Fibroblast of lung (primary cell): ENCODE data around the gene MATN3.

Experiments
- EZH2 ChIP-seq: IDR thresholded peaks from 2 replicates; pipeline ENCODE4 v1.5.1; 2012; ENCODE audit warnings: low read length, control low read depth, mild to moderate bottlenecking; ENCODE audit errors: missing control alignments
- TF ChIP-seq, protein P1 (sequence below), 2 donors: IDR thresholded peaks in 1 of 2; conservative IDR thresholded peaks in 1 of 2; 1 replicate in 1 of 2; 2 replicates in 1 of 2; pipeline ENCODE4 v1.5.1; 2011 to 2012; ENCODE audit warnings: low read length in 2 of 2, control low read depth in 1 of 2, inconsistent platforms in 1 of 2, low read depth in 1 of 2, mild to moderate bottlenecking in 1 of 2

DNA sequence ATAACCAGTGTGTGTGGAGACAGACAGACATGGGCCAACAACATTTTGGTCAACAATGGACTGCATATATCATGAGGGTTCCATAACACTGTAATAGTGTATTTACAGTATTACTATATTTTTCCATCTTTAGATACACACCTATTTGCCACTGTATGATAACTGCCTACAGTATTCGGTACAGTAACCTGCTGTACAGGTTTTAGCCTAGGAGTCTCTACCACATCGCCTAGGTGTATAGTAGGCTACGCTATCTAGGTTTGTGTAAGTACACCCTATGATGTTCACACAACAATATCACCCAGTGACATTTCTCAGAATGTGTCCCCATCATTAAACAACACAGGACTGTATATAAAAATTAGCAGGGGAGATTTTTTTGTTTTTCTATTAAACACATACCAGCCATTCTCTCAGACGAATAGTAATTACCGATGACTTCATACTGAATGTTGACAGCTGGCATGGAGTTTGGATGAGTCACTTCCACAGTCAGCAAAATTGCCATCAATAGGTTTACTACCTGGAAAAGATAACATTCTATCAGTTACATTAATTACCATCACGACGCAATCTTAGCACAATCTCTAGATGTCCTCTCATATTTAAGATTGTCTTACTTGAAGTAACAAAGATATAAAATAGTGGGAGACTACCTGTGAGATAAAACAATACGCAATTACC is 28.2 kb upstream of the MATN3 start:
- TF ChIP-seq, protein P1, sequence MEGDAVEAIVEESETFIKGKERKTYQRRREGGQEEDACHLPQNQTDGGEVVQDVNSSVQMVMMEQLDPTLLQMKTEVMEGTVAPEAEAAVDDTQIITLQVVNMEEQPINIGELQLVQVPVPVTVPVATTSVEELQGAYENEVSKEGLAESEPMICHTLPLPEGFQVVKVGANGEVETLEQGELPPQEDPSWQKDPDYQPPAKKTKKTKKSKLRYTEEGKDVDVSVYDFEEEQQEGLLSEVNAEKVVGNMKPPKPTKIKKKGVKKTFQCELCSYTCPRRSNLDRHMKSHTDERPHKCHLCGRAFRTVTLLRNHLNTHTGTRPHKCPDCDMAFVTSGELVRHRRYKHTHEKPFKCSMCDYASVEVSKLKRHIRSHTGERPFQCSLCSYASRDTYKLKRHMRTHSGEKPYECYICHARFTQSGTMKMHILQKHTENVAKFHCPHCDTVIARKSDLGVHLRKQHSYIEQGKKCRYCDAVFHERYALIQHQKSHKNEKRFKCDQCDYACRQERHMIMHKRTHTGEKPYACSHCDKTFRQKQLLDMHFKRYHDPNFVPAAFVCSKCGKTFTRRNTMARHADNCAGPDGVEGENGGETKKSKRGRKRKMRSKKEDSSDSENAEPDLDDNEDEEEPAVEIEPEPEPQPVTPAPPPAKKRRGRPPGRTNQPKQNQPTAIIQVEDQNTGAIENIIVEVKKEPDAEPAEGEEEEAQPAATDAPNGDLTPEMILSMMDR (conservative IDR thresholded peaks at IDR 0.05 in 1 of 2, IDR thresholded peaks at IDR 0.05 in 1 of 2; ENCODE audit: low read depth in 1 of 2, low read length in 2 of 2) = no peak
- no peak for TF ChIP-seq EZH2
